ENCODE results near the gene HDHD2.
"Not testable (repeated sequence)": the region's sequence is repeated elsewhere in the genome, so short reads cannot be mapped to it uniquely, and the experiment has no call there.

HDHD2 gene, protein sequence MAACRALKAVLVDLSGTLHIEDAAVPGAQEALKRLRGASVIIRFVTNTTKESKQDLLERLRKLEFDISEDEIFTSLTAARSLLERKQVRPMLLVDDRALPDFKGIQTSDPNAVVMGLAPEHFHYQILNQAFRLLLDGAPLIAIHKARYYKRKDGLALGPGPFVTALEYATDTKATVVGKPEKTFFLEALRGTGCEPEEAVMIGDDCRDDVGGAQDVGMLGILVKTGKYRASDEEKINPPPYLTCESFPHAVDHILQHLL

DNA sequence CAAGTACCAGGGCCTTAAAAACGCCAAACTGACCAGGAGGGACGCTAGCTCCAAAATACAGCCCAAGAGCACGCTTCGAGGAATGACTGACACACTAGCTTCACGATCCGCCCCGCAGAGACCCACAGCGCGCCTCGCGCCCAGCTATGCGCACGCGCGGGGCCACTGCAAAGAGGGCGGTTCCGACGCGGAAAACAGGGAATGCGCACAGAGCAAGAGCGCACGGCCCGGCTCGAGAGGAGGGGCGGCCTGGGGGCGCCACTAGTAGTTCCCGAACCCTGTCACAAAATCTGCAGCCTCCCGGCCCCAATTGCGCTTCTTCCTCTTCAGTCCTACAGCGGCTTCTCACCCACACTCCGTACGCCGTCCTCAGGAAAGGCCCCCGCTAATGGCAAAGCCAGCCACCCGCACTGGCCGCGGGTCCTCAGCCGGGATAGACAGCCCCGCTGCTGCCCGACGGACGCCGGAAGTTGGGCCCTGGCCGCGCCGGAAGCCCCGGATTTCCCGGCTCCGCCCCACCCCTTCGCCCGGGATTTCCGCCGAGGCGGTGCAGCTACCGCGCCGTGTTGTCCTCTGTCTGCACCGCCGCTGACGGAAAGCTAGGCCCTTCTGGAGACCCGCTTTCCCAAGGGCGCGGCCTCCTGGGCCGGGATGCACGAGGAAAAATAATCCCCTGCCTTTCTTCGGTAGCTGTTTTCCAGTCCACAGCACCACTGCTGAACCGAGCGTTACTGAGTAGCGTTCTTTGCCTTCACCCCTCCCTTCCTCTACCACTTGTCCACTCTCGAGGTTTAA lies at the start of gene HDHD2:
Gene HDHD2, minus strand, starts transcription at position 472 of the 795 bp plus-strand sequence. CDS start 14,061 bp downstream, outside the sequence.
- DNase-seq (ENCODE audit: low read depth) = peak; percentile 83

GRCh38 chr18:47195961-47196360 lies 45.7 kb upstream of the HDHD2 start:
- DNase-seq (ENCODE audit: low read depth) = not testable (repeated sequence)

- no peak for DNase-seq (ENCODE audit: low read depth)
Measured at GRCh38 chr18:47191961-47192360, 41.7 kb upstream of the HDHD2 start.

DNA sequence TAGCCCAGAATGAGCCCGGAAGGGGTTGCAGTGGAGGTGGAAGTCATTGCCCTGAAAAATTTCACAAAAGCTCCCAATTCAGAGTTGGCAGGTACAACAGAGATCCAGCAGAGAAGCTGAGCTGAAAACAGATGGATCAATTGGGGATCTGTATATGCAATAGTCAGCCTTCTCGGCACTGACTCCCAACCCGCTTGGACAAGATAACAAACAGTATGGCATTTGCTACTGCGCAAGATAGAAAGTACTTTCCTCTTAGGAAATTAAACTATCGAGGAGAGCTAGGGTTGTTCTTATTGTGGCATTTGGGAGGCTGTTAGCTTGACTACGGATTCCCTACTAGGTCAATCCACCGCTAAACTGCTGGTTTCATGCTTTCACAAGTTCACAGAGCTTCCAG lies 37.4 kb upstream of the HDHD2 start:
- DNase-seq (ENCODE audit: low read depth) = no peak

- no peak for DNase-seq (ENCODE audit: low read depth)
Measured at GRCh38 chr18:47184419-47185050, 34.2 kb upstream of the HDHD2 start.

DNA sequence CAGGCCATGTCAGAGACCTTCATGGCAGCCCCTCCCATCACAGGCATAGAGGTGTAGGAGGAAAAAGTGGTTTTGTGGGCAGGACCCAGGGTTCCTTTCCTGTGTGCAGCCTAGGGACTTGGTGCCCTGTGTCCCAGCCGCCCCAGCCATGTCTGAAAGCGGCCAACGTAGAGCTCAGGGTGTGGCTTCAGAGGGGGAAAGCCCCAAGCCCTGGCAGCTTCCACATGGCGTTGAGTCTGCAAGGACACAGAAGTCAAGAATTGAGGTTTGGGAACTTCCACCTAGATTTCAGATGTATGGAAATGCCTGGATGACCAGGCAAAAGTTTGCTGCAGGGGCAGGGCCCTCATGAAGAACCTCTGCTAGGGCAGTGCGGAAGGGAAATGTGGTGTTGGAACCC lies 31.9 kb upstream of the HDHD2 start:
- DNase-seq (ENCODE audit: low read depth) = not testable (repeated sequence)

GRCh38 chr18:47180765-47181164 lies 30.5 kb upstream of the HDHD2 start:
- no peak for DNase-seq (ENCODE audit: low read depth)

DNA sequence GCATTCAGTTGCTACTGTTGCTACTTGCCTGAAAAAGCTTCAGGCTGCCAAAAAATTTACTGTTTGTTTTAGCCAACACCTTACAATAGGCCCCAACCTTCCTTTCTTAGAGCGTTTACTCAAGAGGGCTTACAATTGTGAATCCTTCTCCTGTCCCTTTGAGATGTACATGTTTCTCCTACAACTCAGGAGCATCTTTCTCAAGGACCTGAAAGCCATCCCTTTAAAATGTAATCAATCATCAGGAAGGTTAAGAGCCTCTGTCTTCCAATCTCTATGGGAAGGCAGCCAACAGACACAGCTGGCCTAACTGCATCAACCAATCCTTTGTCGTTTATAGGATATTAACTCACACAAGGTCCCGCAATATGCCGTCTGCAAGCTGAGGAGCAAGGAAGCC lies 29.2 kb upstream of the HDHD2 start:
- DNase-seq (ENCODE audit: low read depth) = no peak

GRCh38 chr18:47175898-47176575 lies 25.7 kb upstream of the HDHD2 start, which contains the start of gene IER3IP1:
IER3IP1 (minus strand) TSS chr18:47176364; CDS start chr18:47176277, 87 bp downstream.
- DNase-seq (ENCODE audit: low read depth) = peak; percentile 86

DNA sequence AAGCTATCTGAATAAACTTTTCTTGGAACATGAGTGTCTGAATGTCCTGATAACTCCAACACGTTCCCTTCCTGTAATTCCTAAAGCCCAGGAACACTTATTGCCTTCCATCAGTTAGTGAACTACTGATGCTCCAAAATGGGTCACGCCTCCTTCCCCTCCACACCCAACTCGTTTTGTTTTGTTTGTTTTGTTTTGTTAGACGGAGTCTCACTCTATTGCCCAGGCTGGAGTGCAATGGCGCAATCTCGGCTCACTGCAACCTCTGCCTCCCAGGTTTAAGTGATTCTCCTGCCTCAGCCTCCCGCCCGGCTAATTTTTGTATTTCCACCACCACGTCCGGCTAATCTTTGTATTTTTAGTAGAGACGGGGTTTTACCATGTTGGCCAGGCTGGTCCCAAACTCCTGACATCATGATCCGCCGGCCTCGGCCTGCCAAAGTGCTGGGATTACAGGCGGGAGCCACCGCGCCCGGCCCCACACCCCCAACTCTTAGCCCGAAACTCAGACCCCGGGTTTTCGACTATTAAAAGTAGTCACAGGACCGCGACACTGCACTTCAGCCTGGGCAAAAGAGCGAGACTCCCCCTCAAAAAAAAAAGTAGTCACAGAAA lies 25.1 kb upstream of the HDHD2 start:
- no peak for DNase-seq (ENCODE audit: low read depth)

DNA sequence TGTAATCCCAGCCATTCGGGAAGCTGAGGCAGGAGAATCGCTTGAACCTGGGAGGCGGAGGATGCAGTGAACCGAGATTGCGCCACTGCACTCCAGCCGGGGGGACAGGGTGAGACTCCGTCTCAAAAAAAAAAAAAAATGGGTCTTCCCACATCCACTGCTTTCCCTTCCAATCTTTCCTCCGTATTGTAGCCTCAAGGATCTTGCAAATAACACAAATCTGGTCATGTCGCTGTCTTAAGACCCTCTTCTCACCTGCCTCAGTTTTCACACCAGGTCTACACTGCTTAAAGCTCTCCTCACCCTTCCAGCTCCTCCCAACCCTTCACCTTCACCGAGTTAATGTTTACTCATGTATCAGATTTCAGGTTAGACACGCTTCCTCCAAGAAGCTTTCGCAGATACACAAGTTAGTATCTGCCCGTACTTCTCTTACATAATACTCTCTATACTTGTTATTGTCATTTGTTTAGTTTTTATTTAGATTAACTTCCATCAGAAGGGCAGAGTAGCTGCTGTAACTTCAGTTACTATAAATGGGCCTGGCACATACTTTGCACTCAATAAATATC lies 24.3 kb upstream of the HDHD2 start:
- no peak for DNase-seq (ENCODE audit: low read depth)

GRCh38 chr18:47172476-47172875 lies 22.2 kb upstream of the HDHD2 start:
- DNase-seq (ENCODE audit: low read depth) = no peak

- no peak for DNase-seq (ENCODE audit: low read depth)
Measured at GRCh38 chr18:47168913-47169312, 18.6 kb upstream of the HDHD2 start.

DNA sequence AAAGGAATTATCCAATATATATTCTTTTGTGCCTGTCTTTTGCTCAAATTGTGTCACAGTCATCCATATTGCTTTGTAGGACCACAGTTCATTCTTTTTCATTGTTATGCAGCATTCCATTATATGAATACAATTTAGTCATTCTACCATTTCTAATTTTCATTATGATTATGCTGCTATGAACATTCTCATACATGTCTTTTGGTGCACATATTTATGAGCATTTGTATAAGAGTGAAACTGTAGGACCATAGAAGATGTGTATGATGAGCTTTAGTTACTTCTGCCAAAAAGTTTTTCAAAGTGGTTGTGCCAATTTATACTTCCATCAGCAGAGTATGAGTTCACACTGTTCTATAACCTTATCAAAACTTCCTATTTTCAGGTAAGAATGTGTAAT lies 18.2 kb upstream of the HDHD2 start:
- DNase-seq (ENCODE audit: low read depth) = no peak

GRCh38 chr18:47166294-47166693 lies 16.0 kb upstream of the HDHD2 start:
- DNase-seq (ENCODE audit: low read depth) = no peak

GRCh38 chr18:47163241-47163640 lies 12.9 kb upstream of the HDHD2 start:
- no peak for DNase-seq (ENCODE audit: low read depth)

GRCh38 chr18:47160256-47160655 lies 10.0 kb upstream of the HDHD2 start:
- DNase-seq (ENCODE audit: low read depth) = no peak

DNA sequence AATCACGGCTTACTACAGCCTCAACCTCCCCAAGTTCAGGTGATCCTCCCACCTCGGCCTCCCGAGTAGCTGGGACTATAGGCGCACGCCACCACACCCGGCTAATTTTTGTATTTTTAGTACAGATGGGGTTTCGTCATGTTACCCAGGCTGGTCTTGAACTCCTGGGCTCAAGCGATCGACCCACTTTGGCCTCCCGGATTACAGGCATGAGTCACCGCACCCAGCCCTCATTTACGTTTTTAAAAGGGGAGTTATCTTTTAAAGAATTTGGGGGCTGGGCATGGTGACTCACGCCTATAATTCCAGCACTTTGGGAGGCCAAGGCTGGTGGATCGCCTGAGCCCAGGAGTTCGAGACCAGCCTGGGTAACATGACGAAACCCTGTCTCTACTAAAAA lies 8.1 kb upstream of the HDHD2 start:
- not testable (repeated sequence) for DNase-seq (ENCODE audit: low read depth)

DNA sequence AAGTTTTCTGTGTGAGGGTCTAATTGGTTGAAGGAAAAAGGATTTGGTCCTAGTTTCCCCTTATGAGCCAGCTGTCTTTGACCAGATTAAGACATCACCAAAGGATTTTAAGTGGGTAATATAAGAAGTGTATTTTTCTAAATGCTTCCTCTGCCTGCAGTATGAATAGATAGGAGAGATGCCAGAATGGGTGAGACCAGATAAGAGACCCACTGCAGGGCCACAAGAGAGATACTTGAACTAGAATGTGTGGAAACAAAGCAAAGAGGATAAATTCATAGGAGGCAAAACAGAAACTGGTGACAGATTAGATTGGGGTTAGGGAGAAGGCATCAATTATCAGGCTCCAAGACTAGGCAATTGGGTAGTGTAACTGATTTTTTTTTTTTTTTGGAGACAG lies 1.1 kb upstream of the HDHD2 start:
- no peak for DNase-seq (ENCODE audit: low read depth)

GRCh38 chr18:47150824-47151366 lies 595 bp upstream of the HDHD2 start:
- no peak for DNase-seq (ENCODE audit: low read depth)

DNA sequence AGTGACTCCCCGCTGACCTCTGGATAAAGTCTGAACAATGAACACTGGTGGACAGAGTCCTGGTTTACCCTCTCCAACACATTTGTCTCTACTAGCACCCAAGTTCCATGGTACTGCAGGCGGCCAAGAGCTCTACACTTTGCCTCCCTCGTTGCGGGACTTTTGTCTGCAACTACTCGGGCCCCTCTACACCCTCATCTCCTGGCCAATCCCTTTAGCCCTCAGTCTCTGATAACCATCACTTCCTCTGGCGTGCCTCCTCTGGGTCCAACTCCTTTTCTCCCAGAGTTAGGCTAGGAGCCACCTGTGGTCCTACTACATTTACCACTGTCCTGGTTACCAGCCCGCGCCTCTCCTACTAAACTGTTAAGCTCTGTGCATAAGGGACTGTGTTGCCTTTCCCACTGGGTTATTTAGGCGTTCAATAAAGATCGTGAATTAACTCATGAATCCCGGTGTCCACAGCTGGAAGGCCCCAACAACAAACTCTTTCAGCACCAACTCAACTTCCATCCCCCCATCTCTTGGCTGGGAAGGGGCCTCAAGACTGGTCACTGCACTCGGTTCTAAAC lies 757 bp downstream of the HDHD2 start:
- no peak for DNase-seq (ENCODE audit: low read depth)
